ENCODE measurements around the gene OPRL1.

Gene OPRL1

DNA sequence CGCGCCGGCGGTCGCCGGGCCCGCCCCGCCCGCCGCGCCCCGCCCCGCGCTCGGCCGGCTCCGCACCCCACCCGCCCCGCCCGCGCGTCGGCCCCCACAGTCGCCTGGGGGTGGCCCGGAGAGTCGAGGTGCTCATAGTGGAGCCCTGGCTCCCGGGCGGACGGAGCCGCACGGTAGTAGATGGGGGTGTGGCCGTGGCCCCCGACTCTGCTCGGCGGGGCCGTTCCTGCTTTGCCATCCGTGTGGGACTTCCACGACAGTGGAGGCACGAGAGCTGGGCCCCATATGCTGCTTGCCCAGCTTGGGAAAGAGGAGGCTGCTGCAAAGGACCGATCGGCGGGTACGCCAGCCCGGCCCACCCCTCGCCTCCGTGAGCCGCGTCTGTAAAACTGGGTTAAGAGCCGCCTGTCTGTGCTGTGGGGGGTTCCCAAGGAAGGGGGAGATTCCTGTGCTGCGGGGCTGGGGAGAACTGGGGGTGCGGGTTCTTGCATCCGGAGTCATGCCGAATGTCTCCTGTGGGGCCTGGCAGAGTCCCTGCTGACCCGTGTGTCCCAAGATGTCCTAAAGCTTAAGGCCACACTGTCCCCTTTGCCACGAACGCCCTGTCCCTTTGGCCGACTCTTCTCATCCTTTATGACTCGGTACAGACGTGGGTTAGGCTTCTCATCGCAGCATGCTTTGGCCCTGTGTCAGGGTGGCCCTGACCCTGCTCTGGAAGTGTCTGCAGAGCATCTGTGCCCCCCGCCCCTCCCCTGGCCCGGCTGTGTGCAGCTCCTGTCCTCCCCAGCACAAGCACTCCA, at the start of gene OPRL1:
OPRL1 (plus strand) TSS at position 70 of the 800 bp plus-strand sequence. CDS start 12,639 bp downstream, outside the sequence.
- no peak for DNase-seq

DNA sequence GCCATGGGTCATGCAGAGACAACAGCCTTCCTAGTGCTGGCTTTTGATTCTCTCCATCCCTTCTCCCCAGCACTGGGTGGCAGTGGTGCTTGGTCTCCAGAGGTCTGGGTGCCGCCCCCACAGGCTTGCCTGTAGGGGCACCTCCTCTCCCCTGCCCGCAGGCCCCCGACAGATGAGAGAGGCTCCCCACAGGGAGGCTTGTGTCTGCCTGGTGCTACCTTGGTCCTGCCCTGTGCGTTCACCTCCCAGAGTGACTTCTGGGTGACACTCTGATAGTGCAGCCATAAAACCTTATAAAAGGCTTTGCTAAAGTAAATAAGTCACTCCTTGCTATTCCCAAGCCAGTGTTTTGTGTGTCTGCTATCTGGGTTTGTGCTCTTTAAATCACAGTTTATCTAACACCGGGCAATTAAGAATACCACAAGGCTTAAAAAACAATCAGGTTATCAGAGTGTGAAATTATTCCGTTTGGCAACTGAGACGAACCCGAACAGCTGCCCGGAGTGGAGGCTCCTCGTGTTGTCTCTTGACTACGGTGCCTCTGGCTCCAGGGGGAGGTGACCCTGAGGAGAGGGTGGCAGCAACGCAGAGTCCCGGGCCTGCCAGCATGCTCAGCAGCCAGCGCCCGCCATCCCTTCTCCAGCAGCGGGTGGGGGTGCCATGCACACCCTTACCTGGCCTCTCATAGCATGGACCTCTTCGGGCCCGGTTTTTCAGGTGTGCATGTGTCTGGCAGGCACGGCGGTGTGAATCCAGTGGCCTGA, 49.3 kb upstream of the OPRL1 start:
- DNase-seq = no peak

DNA sequence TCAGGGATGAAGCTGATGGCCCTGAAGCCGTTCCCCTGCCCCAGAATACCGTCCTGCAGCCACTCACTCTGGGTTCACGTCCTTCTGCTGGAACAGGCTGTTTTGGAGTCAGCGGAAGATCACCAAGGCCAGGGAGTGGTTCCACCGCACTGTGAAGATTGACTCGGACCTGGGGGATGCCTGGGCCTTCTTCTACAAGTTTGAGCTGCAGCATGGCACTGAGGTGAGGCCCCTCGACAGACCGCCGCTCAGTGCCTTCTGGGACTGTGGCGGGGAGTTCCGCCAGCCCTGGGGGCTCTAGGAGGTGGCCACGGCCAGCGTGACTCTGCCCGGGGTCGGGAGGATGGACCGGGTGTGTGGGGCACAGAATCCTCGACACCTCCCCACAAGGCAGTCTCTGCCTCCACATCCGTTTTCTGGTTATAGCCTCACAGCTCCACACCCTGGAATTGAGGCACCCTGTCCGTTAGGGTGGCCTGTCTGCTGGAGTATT, 48.0 kb upstream of the OPRL1 start:
- DNase-seq = no peak

DNA sequence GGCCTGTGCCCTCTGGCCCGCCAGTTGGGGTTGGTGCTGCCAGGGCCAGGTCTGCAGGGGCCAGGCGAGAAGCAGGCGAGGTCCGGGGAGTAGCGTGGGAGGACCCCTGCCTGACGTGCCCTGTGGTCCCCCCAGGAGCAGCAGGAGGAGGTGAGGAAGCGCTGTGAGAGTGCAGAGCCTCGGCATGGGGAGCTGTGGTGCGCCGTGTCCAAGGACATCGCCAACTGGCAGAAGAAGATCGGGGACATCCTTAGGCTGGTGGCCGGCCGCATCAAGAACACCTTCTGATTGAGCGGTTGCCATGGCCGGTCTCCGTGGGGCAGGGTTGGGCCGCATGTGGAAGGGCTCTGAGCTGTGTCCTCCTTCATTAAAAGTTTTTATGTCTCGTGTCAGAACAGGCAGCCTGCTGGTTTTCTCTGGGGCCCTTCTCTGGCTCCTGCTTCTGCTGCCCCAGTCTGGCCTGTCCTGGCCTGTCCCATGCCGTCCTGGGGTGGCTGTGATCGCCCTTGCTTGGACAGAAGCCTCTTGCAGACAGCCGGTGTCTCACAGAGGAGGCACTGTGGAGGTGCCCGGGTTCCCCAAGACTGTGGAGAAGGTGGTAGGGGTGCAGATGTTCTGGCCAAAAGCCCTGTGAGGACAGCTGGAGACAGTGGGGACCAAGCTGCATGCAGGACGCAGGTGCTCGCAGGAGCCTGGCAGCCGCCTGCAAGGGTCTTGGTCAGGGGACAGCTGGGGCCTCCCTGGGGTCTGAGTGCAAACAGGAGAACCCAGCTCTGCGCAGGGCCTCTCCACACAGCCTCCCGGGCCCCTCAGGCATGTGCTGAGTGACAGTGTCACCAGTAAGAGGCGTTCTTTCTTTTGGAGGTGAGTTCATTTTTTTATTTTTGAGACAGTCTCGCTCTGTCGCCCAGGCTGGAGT, 46.9 kb upstream of the OPRL1 start:
- DNase-seq = no peak

DNA sequence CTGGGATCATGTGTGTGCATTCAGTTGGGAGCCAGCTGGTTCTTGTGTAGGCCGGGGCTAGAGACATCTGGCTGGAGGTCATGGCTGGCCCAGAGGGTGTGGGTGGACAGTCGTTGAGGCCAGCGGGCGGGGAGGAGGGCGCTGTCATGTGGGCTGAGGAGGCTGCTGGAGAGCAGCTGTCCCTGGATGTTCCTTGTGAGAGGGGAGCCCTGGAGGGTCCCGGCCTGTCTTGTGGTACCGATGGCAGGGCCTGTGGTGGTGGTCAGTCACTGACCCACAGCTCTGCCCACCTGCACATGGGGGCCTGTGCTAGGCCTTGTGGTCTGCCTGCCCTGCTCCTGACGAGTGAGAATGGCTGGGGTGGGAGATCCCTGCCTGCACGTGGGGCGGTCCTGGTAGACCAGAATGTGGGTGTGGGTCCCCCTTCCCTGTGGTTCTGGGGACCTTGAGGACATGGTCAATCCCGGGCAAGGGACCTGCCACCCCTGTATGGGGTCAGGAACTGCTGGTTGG, 45.8 kb upstream of the OPRL1 start:
- no peak for DNase-seq

DNA sequence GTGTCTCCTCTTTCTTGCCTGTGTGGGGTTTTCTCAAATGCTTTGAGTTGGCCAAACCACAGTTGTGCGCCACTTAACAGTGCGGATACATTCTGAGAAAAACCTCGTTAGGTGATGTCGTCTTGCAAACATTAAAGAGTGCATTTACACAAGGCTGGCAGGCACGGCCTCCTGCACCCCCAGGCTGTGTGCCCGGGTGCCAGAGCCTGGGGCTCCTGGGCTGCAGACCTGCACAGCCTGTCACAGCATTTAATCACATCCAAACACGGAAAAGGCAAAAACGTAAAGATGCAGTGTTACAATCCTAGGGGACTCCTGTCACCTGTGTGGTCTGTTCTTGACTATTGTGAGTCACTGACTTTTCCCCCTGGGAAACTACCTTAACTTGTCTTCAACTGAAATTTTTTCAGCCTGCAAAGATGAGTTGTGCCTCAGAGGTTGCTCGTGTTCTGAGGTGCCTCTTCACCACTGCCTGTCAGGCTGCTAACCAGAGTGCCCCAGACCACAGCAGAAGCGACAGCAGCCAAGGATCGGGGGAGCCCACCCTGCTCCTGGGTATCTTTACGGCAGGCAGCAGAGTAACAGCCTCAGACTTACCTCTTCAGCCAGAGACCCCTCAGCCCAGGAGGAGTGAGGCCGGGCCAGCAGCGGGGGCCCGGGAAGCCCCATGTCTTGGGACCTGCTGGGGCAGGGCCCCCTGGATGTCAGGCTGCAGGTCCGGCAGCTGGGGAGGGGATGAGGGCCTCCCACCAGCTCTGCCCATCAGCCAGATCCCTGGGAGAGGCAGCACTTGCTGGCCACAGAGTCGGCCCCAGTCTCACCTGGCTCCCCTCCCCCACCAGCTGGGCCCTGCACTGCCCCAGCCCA, 44.6 kb upstream of the OPRL1 start:
- peak; percentile 72 to 73 for DNase-seq

DNA sequence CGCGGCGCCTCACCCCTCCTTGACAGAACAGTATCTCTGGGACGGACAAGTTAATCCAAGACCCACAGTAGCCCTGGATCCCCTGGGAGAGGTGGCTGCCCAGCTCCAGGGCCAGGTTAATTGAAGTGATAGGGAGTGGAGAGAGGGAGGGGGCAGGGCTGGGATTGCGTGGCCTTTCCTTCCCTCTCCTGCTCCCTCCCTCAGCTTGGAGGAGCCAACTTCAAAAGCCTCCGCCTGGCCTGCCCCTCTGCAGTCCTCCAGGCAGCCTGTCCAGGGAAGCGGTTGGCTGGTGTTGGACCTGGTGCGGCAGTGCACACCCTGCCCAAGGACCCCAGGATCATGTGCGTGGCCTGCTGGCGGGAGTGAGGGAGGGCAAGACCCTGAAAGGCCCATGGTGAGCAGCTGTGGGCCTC, 43.9 kb upstream of the OPRL1 start, which contains the start of gene C20orf204:
C20orf204 (plus strand) TSS at position 250 of the 413 bp plus-strand sequence; CDS start at position 392, 142 bp downstream.
- no peak for DNase-seq

DNA sequence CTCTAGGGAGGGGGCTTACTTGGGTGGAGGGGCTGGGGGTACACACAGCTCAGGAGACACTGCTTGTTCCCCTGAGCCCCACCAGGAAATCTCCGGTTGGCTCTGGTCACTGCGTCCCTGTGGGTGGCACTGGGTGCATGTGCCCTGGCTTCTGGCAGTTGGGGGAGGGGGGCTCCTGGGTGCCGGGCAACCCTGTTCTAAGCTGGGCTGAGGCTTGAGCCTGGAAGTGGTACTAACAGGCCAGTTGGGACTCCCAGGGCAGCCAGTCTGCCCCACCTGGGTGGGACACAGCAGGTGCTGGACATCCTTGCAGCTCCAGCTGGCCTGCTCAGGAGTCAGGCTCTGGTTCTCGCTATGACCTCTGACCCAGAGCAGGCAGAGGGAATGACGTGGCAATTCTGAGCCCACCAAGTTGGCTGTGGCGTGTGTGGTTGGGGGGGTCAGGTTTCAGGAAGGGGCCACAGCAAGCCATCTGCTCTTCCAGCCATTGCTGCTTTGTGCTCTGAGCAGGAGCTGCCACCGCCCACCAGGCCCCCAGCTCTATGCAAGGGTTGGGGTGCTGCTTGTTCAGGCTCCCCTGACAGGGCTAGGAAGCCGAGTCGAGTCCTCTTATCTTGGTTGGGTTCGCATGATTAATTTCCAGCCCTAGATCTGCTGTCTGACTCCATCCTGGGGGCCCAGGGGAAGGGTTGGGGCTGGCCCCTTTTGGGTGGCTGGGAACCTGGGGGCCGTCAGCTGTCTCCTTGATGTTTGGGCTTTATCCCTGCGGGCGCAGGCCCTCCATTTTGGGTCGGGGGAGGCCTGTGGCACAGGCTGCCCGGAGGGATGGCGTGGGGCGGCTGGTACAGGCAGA, 43.3 kb upstream of the OPRL1 start:
- DNase-seq = peak; percentile 51 to 59

DNA sequence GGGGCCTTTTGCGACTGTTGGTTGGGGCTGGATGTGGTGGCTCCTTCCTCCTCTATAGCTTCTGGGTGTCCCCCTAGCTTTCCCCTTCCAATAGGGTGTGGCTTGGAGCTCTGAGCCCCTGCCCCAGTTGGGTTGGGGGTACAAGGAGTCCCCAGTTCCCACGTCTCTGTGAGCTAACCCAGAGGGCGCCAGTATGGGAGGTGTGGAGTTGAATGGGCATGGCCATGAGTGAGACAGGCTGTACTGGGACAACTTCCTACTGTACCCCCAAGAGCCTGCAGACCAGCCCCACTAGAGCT, 42.7 kb upstream of the OPRL1 start:
- no peak for DNase-seq

DNA sequence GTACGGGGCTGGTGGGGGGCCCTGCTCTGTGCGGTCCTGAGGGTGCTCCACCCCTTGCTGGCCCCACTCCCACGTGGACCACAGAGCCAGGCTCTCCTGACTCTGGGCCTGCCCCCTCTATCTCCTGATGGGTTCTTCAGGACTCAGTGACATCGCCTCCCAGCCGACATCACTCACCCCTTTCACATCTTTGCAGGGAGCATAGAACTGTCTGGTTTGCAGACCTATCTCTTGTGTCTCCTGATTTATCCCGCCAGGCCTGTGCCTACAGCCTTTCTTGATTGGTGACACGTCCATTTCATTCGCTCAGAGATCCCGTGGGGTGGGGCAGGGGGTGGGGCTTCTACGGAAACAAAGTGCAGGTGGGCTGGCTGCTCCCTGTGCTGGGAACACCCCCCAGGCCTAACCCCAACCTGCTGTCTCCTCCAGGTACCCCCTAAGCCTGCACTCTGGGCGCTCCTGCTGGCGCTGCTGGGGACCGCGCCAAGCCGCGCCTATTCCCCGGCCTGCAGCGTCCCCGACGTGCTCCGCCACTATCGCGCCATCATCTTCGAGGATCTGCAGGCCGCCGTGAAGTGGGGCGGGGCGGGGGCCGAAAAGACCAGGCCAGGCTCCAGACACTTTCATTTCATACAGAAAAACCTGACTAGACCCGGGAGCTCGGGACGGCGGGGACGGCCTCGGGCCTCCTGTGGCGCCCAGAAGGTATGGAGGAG, 42.2 kb upstream of the OPRL1 start:
- DNase-seq = peak; percentile 49 to 54

DNA sequence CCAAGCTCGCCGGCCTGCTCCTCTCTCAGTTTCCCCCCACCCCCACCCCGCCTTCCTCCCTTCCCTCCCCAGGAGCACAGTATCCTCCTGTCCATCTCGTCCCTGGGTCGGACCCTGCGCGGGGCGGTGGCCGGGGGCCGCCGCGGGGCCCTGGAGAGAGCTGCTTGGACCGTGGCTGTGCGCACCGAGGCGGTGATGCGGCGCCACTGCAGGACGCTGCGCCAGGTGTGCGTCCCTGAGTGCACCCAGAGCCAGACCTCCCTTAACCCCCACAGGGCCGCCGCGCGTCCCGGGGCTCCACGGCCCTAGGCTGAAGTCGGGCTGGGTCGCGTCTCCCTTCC, 41.7 kb upstream of the OPRL1 start:
- DNase-seq = no peak

DNA sequence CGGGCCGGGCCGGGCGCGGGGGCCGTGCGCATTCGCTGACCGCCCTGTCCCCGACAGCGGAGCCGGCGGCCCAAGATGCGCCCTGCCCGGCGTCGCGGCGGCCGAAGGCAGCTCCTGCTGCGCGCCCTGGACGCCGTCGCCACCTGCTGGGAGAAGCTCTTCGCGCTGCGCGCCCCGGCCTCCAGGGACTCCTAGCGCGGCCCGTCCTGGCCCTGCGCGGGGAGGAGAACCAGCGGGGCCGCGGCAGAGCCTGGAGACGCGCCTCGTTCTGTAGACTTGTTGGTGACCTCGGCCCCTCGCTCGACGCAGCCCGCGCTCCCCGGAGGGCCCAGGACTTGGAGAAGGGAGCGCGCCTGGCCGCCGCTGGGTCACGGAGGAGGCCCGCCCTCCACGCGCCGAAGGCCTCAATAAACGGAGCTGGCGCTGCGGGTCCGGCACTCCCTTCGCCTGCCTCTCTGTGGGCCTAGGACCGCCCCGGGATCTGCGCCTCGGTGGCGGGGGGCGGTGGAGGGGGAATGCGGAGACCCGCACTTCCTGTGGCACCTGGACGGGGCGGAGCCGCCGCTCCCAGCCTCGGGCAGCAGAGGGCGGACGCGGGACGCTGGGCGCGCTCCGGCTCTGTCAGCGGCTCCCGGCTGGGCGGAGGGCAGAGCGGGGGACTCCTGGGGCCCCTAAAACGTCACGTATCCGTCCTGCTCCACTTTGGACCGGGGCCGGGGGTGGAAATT, 41.2 kb upstream of the OPRL1 start:
- DNase-seq = peak; percentile 86 to 88

DNA sequence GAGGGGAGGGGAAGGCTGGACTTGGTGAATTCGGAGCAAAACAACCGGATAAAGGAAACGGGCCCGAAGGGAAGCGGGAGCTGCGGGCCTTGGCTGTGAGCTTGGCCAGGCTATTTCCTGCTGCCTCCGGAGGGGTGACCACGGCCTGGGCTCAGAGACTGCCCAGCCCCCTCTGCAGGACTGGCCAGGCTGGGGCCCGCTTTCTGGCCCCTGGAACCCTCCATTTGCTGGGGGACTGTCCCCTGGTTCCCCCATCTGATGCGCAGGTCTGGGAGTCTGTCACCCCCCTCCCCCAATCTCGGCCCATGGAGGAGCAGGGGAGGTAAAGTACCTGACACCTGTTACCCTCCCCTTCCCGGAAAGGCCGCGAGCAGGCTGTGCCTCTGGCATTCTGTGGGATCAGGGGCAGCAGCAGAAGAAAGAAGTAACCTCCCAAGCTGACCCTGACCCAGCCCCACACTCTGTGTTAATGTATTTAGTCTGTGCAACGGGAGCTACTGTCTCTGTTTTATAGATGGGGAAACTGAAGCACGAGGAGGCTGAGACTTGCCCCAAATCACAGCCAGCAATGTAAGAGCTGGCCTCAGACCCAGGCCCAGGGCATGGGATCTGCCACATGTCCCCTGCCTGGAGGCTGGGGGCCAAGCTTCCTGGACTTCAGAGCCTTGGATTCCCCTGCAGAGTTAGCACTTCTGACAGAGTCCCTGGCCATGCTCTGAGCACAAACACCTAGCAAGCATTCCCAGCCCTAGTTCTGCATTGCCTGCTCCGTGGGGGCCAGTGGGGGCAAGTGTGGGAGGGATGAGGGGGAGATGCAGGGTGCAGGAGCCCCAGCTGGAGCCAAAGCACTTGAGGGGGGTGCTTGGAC, 40.4 kb upstream of the OPRL1 start:
- no peak for DNase-seq

DNA sequence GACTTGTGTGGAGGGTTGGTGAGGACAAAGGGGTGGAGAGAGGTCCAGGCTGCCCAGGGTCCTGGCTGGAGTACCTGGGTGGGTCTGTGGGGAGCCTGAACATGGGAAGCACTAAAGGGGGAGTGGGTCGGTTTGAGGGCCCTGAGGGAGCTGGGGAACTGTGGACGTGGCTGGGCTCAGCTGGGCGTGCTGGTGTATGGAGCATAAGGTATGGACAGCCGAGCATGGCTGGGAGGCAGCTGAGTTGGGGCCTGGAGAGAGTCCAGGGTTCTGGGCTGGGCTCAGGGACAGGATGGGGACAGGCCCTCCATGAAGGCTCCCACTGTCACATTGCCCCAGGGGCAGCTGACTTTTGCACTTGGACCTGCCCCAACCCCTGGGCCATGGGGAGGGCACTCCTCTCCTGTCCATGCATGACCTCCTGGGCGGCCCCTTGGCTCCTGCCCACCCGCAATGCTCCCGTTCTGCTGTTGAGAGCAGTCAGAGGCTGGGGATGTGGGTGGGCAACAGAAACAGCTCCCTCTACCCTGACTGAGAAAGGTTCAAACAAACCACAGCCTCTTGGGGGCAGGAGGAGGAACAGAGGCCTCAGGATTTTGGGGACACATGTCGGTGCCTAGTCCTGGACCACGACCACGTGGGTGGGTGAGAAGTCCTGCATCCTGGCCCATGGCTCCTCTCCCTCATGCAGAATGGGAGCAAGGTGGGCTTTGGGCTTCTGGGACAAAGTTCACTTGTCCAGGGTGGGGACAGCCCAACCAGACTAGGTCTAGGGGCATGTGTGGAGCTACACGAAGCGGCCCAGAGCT, 39.4 kb upstream of the OPRL1 start:
- no peak for DNase-seq

DNA sequence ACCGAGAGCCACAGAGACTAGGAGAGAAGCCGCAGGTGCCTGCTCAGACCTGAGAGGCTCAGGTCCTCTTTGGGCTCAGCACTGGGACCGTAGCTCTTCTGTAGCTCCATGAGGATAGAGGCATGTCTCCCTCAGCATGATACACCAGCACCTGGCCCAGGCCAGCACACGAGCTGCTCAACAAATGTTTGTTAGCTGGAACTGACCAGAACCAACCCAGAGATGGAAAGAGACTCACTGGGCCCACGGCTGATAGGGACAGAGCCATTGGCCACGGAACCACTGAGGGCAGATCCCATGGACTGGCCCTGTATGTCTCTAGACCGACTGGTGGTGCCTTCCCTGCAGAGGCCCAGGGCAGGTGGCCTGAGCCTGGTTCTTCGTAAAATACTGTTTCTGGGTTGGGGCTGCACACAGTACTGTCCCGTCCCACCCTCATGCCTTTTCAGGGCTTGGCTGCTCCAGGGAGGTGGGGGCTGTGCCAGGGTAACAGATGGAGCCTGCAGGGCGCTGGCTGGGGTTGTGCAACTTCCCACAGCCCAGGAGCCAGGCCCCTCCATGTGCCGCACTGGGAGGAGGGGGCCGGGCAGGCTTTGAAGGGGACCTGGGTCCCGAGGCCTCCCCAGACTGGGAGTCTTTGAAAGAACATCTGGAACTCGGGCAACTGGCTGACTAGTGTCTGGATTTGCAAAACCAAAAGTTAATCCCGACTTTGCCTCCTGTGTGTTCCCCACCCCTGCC, 38.7 kb upstream of the OPRL1 start:
- no peak for DNase-seq

DNA sequence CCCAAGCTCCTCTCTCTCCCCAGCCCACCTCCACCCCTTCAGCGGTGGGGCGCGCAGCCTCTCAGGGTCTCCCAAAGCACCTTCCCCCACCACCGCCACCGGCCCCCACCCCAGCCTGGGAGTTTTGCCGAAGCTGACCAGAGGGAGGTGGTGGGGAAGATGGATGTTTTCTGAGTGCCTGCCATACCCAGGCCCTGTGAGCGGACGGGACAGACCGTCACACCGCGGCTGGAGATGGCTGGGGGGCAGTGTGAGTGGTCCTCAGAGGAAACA, 38.2 kb upstream of the OPRL1 start:
- peak in 1 of 2 experiments; percentile 29 for DNase-seq

Data from activated T-cell treated with anti-CD3 and anti-CD28 coated beads, Interleukin-2, amount 50 U/mL, for 48 hours (primary cell).